ENCODE measurements around the gene CABP2. TPM values are rescaled to one million over a fixed set of nuclear protein-coding genes. Genes with fewer than 3 reads are reported as not detected.
"Not testable (repeated sequence)": the region's sequence is repeated elsewhere in the genome, so short reads cannot be mapped to it uniquely, and the experiment has no call there.

CABP2 gene
- total and polyA plus RNA-seq, 2 donors from 2014 or later: not detected

DNA sequence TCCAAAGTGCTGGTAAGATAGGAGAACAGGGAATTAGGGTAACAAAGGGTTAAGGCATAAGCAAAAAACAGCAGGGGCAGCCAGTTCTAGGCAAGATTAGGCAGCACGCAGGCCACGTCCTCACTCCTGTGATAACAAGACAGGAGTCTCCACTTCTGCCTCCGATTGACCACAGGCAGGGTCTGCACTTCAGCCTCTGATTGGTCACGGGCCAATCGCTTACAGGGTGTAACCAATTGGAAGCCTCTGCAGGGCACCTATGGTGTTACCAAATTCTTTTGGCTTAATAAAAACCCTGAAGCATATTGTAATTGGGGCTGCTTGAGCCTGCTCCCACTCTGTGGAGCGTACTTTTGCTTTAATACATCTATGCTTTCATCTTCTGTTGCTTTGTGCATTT lies 48.2 kb upstream of the CABP2 start:
- TF ChIP-seq CTCF (IDR thresholded peaks at IDR 0.05; ENCODE audit: borderline replicate concordance, extremely low read depth, insufficient read depth): no peak
- H3K4me1 ChIP-seq (ENCODE audit: control insufficient read depth in 2 of 3, insufficient read depth in 2 of 3, low read depth in 1 of 3, low read length in 3 of 3): peaks cover 0 to 2% (median 0%) of the 10 kb centered on the region in 3 donors
- no peaks in the 10 kb centered on the region for H3K36me3 ChIP-seq (ENCODE audit: control insufficient read depth in 2 of 3, insufficient read depth in 3 of 3, low read length in 3 of 3)
- no peak overlapping the region for H3K4me3 ChIP-seq (ENCODE audit: low read length in 3 of 3)
- DNase-seq (no peak), FAIRE-seq (no peak)
- H3K27me3 ChIP-seq (ENCODE audit: control insufficient read depth, insufficient read depth, low read length): no peaks in the 10 kb centered on the region
- H3K27ac ChIP-seq (ENCODE audit: low read depth in 2 of 2, low read length in 2 of 2): no peak overlapping the region
- intact Hi-C loops (cut with DNase I): no loop called here
- H3K9me3 ChIP-seq (ENCODE audit: control insufficient read depth in 2 of 3, insufficient read depth in 1 of 3, low read length in 3 of 3): no peaks in the 10 kb centered on the region
- no peak overlapping the region for H3K9ac ChIP-seq (ENCODE audit: low read length in 3 of 3)

DNA sequence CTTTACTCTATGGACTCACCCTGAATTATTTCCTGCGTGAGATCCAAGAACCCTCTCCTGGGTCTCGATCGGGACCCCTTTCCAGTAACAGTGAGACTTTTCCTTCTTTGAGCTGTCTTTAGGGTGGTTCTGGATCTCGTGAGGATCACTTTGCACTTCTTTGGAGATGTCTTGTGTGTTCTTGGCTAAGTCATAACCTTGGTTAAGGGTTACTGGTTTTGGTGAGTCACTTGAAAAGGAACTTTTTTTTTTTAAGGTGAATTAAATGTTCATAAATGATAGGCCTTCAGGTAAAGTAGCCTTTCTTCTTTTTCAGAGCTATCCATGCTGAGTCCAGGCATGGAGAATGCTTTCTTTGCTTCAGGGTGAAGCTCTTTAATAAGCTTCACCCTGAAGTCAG lies 41.0 kb upstream of the CABP2 start:
- no peaks in the 10 kb centered on the region for H3K27me3 ChIP-seq (ENCODE audit: control insufficient read depth, insufficient read depth, low read length)
- TF ChIP-seq CTCF (IDR thresholded peaks at IDR 0.05; ENCODE audit: borderline replicate concordance, extremely low read depth, insufficient read depth): no peak
- peak overlapping the region; percentile 34 to 62 for H3K27ac ChIP-seq (ENCODE audit: low read depth in 2 of 2, low read length in 2 of 2)
- DNase-seq (no peak), FAIRE-seq (no peak)
- intact Hi-C loops (cut with DNase I): no loop called here
- H3K4me3 ChIP-seq (ENCODE audit: low read length in 3 of 3): no peak overlapping the region
- H3K9ac ChIP-seq (ENCODE audit: low read length in 3 of 3): no peak overlapping the region
- H3K9me3 ChIP-seq (ENCODE audit: control insufficient read depth in 2 of 3, insufficient read depth in 1 of 3, low read length in 3 of 3): no peaks in the 10 kb centered on the region
- H3K36me3 ChIP-seq (ENCODE audit: control insufficient read depth in 2 of 3, insufficient read depth in 3 of 3, low read length in 3 of 3): no peaks in the 10 kb centered on the region
- H3K4me1 ChIP-seq (ENCODE audit: control insufficient read depth in 2 of 3, insufficient read depth in 2 of 3, low read depth in 1 of 3, low read length in 3 of 3): peaks cover 4 to 28% (median 7%) of the 10 kb centered on the region in 3 donors

DNA sequence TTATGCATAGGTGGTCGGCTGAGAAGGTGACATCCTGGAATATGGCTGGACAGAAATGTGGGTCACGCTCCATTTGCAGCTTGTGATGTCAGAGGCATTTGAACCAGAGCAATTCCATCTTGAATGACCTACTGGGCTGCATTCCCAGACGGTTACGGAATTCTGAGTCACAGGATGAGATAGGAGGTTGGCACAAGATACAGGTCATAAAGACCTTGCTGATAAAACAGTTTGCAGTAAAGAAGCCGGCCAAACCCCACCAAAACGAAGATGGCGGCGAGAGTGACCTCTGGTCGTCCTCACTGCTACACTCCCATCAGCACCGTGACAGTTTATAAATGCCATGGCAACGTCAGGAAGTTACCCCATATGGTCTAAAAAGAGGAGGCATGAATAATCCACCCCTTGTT lies 40.5 kb upstream of the CABP2 start:
- peak in 3 of 5 donors; percentile 44 to 72 (median 46) for DNase-seq
- peaks cover 4 to 28% (median 7%) of the 10 kb centered on the region in 3 donors for H3K4me1 ChIP-seq (ENCODE audit: control insufficient read depth in 2 of 3, insufficient read depth in 2 of 3, low read depth in 1 of 3, low read length in 3 of 3)
- H3K9ac ChIP-seq (ENCODE audit: low read length in 3 of 3); FAIRE-seq; intact Hi-C loops (cut with DNase I); H3K36me3 ChIP-seq (ENCODE audit: control insufficient read depth in 2 of 3, insufficient read depth in 3 of 3, low read length in 3 of 3); H3K4me3 ChIP-seq (ENCODE audit: low read length in 3 of 3); H3K27me3 ChIP-seq (ENCODE audit: control insufficient read depth, insufficient read depth, low read length); H3K9me3 ChIP-seq (ENCODE audit: control insufficient read depth in 2 of 3, insufficient read depth in 1 of 3, low read length in 3 of 3): not testable (repeated sequence)
- H3K27ac ChIP-seq (ENCODE audit: low read depth in 2 of 2, low read length in 2 of 2): peak overlapping the region; percentile 79 to 87

DNA sequence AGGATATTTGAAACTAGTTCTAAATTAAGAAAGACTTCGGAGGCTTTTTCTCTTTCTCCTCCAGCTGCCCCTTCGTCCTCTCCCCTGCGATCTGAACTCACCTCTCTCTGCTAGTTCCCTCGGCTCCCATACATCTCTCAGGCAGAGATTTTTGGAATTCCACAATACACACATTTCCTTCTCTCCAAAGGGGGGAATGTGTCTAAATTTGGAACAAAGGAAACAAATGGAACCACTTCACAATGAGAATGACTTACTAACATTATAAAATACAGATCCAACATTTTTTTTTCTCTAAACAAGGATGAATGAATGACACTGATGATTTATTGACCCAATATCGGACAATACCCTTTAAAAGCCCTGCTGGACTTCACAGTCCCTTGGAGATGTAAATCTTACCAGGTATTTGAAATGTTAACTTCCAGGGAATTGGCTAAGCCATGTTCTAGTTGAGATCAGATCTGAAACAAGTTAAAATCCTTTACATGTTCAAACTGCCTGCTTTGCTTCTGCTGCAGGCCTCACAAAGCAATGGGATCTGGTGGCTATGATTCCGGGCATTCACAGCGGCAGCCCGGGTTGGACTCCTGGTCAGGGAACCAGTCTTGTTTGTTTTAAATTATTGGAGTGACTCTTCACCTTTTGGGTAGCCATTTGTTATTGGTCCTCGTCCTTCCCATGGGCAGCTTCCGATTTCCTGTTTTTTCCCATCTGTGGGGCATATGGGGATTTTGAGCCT lies 39.9 kb upstream of the CABP2 start:
- intact Hi-C loops (cut with DNase I): no loop called here
- Histone ChIP-seq H3K4me3 (ENCODE audit: low read length in 3 of 3) (no peak overlapping the region), H3K27ac (ENCODE audit: low read depth in 2 of 2, low read length in 2 of 2) (peak overlapping the region; percentile 79 to 87), H3K9ac (ENCODE audit: low read length in 3 of 3) (no peak overlapping the region), H3K9me3 (ENCODE audit: control insufficient read depth in 2 of 3, insufficient read depth in 1 of 3, low read length in 3 of 3) (no peaks in the 10 kb centered on the region), H3K27me3 (ENCODE audit: control insufficient read depth, insufficient read depth, low read length) (no peaks in the 10 kb centered on the region), H3K4me1 (ENCODE audit: control insufficient read depth in 2 of 3, insufficient read depth in 2 of 3, low read depth in 1 of 3, low read length in 3 of 3) (peaks cover 4 to 28% (median 10%) of the 10 kb centered on the region in 3 donors), H3K36me3 (ENCODE audit: control insufficient read depth in 2 of 3, insufficient read depth in 3 of 3, low read length in 3 of 3) (no peaks in the 10 kb centered on the region)
- DNase-seq (peak in 2 of 5 donors; percentile 55 to 68), FAIRE-seq (no peak)
- TF ChIP-seq CTCF (IDR thresholded peaks at IDR 0.05; ENCODE audit: borderline replicate concordance, extremely low read depth, insufficient read depth): no peak

Data from kidney (tissue), 14 donors.